Left ventricle myocardium superior (tissue), 1 donor: ENCODE results near the gene TASP1. TPM values are rescaled to one million over a fixed set of nuclear protein-coding genes. Genes with fewer than 3 reads are reported as not detected.
"Not testable (repeated sequence)": the region's sequence is repeated elsewhere in the genome, so short reads cannot be mapped to it uniquely, and the experiment has no call there.

ENCODE experiments used
- ATAC-seq: fragments of 200-7000 bp; cut with Tn5 transposase; one replicate; pipeline ENCODE4 v1.9.1; 2020; ENCODE audit warnings: mild to moderate bottlenecking, moderate library complexity
- DNase-seq: peaks from one replicate; pipeline ENCODE4 v3.0.0-alpha.2; 2020
- intact Hi-C: fragments of 100-400 bp; cut with micrococcal nuclease; formaldehyde crosslinking; loops from one replicate; pipeline ENCODE4 v1.11.0; 2022
- total RNA-seq: library from RNA; stranded (reverse); fragmentation: NEBNext Ultra II Directional; extraction: Animal tissue kit (Norgen Biotek cat#: 25700); gene quantifications from one replicate; pipeline ENCODE4 v1.2.1, GENCODE V29; 2021
- donor health status: DM: no; HTN: yes; CAD: no; lungs with severe emphysema.

TASP1 gene
- total RNA-seq, 1 donor from 2014 or later = 5.0 TPM

GRCh38 chr20:13656721-13657368 is 18.1 kb upstream of the TASP1 start:
- intact Hi-C loops = no loop called here
- ATAC-seq = no peak
- no peak for DNase-seq

GRCh38 chr20:13654463-13655023 is 15.8 kb upstream of the TASP1 start:
- intact Hi-C loops = no loop called here
- DNase-seq (no peak), ATAC-seq (peak; percentile 68)

GRCh38 chr20:13650474-13650873 is 11.7 kb upstream of the TASP1 start:
- no peak for ATAC-seq
- DNase-seq = no peak
- intact Hi-C loops = no loop called here

GRCh38 chr20:13648291-13649228 is 9.8 kb upstream of the TASP1 start:
- ATAC-seq = peak; percentile 71
- intact Hi-C loops = no loop called here
- no peak for DNase-seq

- ATAC-seq (no peak), DNase-seq (no peak)
- intact Hi-C loops = no loop called here
Measured at GRCh38 chr20:13644010-13644409, 5.3 kb upstream of the TASP1 start.

- intact Hi-C loops = no loop called here
- no peak for DNase-seq
- ATAC-seq = no peak
Measured at GRCh38 chr20:13639150-13639497, 392 bp upstream of the TASP1 start.

GRCh38 chr20:13638162-13638495 is 603 bp downstream of the TASP1 start:
- intact Hi-C loops = no loop called here
- ATAC-seq (no peak), DNase-seq (no peak)

- ATAC-seq (no peak), DNase-seq (no peak)
- intact Hi-C loops = no loop called here
Measured at GRCh38 chr20:13632431-13632830, 6.3 kb downstream of the TASP1 start.

- DNase-seq, ATAC-seq, intact Hi-C loops: not testable (repeated sequence)
Measured at GRCh38 chr20:13627525-13627924, 11.2 kb downstream of the TASP1 start.

- ATAC-seq = no peak
- intact Hi-C loops = no loop called here
Measured at GRCh38 chr20:13626724-13627123, 12.0 kb downstream of the TASP1 start.

GRCh38 chr20:13625304-13625979 is 13.3 kb downstream of the TASP1 start:
- intact Hi-C loops = no loop called here
- no peak for DNase-seq
- ATAC-seq = peak; percentile 38

More at GRCh38 chr20:13626724-13627123, 12.0 kb downstream of the TASP1 start:
- no peak for DNase-seq

- intact Hi-C loops, DNase-seq, ATAC-seq: not testable (repeated sequence)
Measured at GRCh38 chr20:13619415-13619814, 19.3 kb downstream of the TASP1 start.

- ATAC-seq, intact Hi-C loops, DNase-seq: not testable (repeated sequence)
Measured at GRCh38 chr20:13618456-13618855, 20.3 kb downstream of the TASP1 start.

- ATAC-seq, DNase-seq, intact Hi-C loops: not testable (repeated sequence)
Measured at GRCh38 chr20:13617585-13617984, 21.1 kb downstream of the TASP1 start.

GRCh38 chr20:13616713-13617112 is 22.0 kb downstream of the TASP1 start:
- DNase-seq, intact Hi-C loops, ATAC-seq: not testable (repeated sequence)

GRCh38 chr20:13613917-13614316 is 24.8 kb downstream of the TASP1 start:
- DNase-seq (no peak), ATAC-seq (peak; percentile 28)
- intact Hi-C loops = no loop called here

- DNase-seq (no peak), ATAC-seq (no peak)
- intact Hi-C loops = no loop called here
Measured at GRCh38 chr20:13611611-13612125, 27.1 kb downstream of the TASP1 start.

- no peak for ATAC-seq
- intact Hi-C loops = no loop called here
- DNase-seq = no peak
Measured at GRCh38 chr20:13610184-13610583, 28.5 kb downstream of the TASP1 start.

GRCh38 chr20:13608066-13608465 is 30.7 kb downstream of the TASP1 start:
- ATAC-seq (no peak), DNase-seq (no peak)
- intact Hi-C loops = no loop called here
